SU-DHL-6 (cell line): Measurements from ENCODE around the gene EDEM3.

Experiments
- H2AFZ ChIP-seq: fragments of 200-600 bp; sonication (generic); 2 replicates; pipeline ENCODE4 v1.6.1; 2014; ENCODE audit warnings: low read depth, mild to moderate bottlenecking, moderate library complexity, mixed read lengths, antibody characterized with exemption, low read length; ENCODE audit not compliant: severe bottlenecking
- H3F3A ChIP-seq: fragments of 200-600 bp; shearing (Covaris generic); 2 replicates; pipeline ENCODE4 v1.6.0; 2016; ENCODE audit warnings: antibody characterized with exemption, mild to moderate bottlenecking; ENCODE audit not compliant: insufficient read depth
- H3K27ac ChIP-seq: fragments of 200-600 bp; sonication (generic); 2 replicates; pipeline ENCODE4 v1.5.1; 2016; ENCODE audit warnings: low read depth, mild to moderate bottlenecking, low read length, moderate library complexity, mixed read lengths
- H3K27me3 ChIP-seq: fragments of 200-600 bp; sonication (generic), shearing (Covaris generic); 2 replicates; pipeline ENCODE4 v1.6.0; 2014; ENCODE audit warnings: mild to moderate bottlenecking, low read length
- H3K36me3 ChIP-seq: fragments of 200-600 bp; sonication (generic); 2 replicates; pipeline ENCODE4 v1.6.1; 2014; ENCODE audit warnings: mild to moderate bottlenecking, low read length, mixed read lengths
- H3K4me2 ChIP-seq: fragments of 300-600, 200-600 bp; shearing (Covaris generic), sonication (generic); 2 replicates; pipeline ENCODE4 v1.6.0; 2014; ENCODE audit warnings: low read length, low read depth, mild to moderate bottlenecking; ENCODE audit not compliant: poor library complexity, severe bottlenecking
- H3K4me3 ChIP-seq: fragments of 200-600 bp; sonication (generic); 2 replicates; pipeline ENCODE4 v1.5.1; 2014; ENCODE audit warnings: antibody characterized with exemption, low read length, mild to moderate bottlenecking, mixed read lengths; ENCODE audit not compliant: insufficient read depth, poor library complexity, severe bottlenecking
- H3K79me2 ChIP-seq: fragments of 200-600 bp; sonication (generic); 2 replicates; pipeline ENCODE4 v1.6.1; 2014; ENCODE audit warnings: mild to moderate bottlenecking, low read length, moderate library complexity; ENCODE audit not compliant: insufficient read depth
- H3K9ac ChIP-seq: fragments of 200-600 bp; sonication (generic); 2 replicates; pipeline ENCODE4 v1.7.0; 2014; ENCODE audit warnings: mild to moderate bottlenecking, low read length
- H3K9me2 ChIP-seq: fragments of 200-600 bp; sonication (generic); replicated peaks from 2 replicates; pipeline ENCODE4 v1.6.1; 2014; ENCODE audit warnings: low read length; ENCODE audit not compliant: insufficient read depth
- H3K9me3 ChIP-seq: fragments of 200-600 bp; sonication (generic); 2 replicates; pipeline ENCODE4 v1.6.1; 2014; ENCODE audit warnings: low read length, mixed read lengths; ENCODE audit not compliant: insufficient read depth
- H4K20me1 ChIP-seq: fragments of 200-600 bp; sonication (generic); 2 replicates; pipeline ENCODE4 v1.6.1; 2014; ENCODE audit warnings: low read depth, mild to moderate bottlenecking, antibody characterized with exemption, low read length, moderate library complexity, mixed read lengths
- EZH2phosphoT487 ChIP-seq: fragments of 200-600 bp; sonication (generic), shearing (Covaris generic); conservative IDR thresholded peaks from 2 replicates; pipeline ENCODE4 v1.6.1; 2018; ENCODE audit warnings: mild to moderate bottlenecking, antibody characterized with exemption, low read length, moderate library complexity, mixed read lengths
- TF ChIP-seq, protein P1 (sequence below): fragments of 200-600 bp; sonication (generic); IDR thresholded peaks from one replicate; pipeline ENCODE4 v1.5.1; 2017; ENCODE audit warnings: antibody characterized with exemption, mild to moderate bottlenecking, low read length, moderate library complexity; ENCODE audit not compliant: insufficient read depth, poor library complexity, severe bottlenecking

EDEM3 gene

DNA sequence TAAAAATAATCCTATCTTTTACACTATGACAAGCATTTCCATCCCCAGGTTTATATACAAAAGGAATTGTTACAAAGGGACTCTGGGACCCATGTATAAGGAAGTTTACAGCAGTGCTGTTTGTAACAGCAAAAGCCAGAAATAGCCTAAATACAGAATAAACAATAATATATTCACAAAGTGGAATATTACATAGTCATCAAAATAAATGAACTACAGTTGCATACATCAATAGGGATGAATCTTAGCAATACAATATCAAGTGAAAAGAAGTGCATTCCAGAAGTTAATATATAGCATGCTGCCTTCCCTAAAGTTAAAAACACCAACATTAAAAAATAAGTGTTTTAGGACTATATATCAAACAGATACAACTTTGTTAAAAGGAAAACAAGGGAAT, 77.3 kb downstream of the EDEM3 start:
- Histone ChIP-seq H3F3A (no peaks in the 10 kb centered on the region), H3K9me3 (no peaks in the 10 kb centered on the region; the same call in 1 of the 2 replicates), H3K4me2 (no peak overlapping the region), H3K9ac (no peak overlapping the region), H3K36me3 (0 out of 2 replicates have a peak, but pooled peaks cover 4% of the 10 kb centered on the region), H3K4me3 (no peak overlapping the region), H3K27ac (no peak overlapping the region), H3K27me3 (no peaks in the 10 kb centered on the region), H2AFZ (no peak overlapping the region), H4K20me1 (no peaks in the 10 kb centered on the region), H3K79me2 (no peaks in the 10 kb centered on the region), H3K9me2 (no peaks in the 10 kb centered on the region)
- TF ChIP-seq EZH2phosphoT487: no peak

- Histone ChIP-seq H3K4me3 (no peak overlapping the region), H3K9me2 (no peaks in the 10 kb centered on the region), H4K20me1 (no peaks in the 10 kb centered on the region), H3F3A (no peaks in the 10 kb centered on the region), H3K9me3 (no peaks in the 10 kb centered on the region), H3K36me3 (no peaks in the 10 kb centered on the region), H3K4me2 (no peak overlapping the region), H3K79me2 (no peaks in the 10 kb centered on the region), H3K27ac (no peak overlapping the region), H3K9ac (no peak overlapping the region), H3K27me3 (no peaks in the 10 kb centered on the region), H2AFZ (no peak overlapping the region)
- TF ChIP-seq, protein P1, sequence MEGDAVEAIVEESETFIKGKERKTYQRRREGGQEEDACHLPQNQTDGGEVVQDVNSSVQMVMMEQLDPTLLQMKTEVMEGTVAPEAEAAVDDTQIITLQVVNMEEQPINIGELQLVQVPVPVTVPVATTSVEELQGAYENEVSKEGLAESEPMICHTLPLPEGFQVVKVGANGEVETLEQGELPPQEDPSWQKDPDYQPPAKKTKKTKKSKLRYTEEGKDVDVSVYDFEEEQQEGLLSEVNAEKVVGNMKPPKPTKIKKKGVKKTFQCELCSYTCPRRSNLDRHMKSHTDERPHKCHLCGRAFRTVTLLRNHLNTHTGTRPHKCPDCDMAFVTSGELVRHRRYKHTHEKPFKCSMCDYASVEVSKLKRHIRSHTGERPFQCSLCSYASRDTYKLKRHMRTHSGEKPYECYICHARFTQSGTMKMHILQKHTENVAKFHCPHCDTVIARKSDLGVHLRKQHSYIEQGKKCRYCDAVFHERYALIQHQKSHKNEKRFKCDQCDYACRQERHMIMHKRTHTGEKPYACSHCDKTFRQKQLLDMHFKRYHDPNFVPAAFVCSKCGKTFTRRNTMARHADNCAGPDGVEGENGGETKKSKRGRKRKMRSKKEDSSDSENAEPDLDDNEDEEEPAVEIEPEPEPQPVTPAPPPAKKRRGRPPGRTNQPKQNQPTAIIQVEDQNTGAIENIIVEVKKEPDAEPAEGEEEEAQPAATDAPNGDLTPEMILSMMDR: no peak
- no peak for TF ChIP-seq EZH2phosphoT487
These were observed 81.4 kb downstream of the EDEM3 start for GRCh38 chr1:184673305-184673704.

DNA sequence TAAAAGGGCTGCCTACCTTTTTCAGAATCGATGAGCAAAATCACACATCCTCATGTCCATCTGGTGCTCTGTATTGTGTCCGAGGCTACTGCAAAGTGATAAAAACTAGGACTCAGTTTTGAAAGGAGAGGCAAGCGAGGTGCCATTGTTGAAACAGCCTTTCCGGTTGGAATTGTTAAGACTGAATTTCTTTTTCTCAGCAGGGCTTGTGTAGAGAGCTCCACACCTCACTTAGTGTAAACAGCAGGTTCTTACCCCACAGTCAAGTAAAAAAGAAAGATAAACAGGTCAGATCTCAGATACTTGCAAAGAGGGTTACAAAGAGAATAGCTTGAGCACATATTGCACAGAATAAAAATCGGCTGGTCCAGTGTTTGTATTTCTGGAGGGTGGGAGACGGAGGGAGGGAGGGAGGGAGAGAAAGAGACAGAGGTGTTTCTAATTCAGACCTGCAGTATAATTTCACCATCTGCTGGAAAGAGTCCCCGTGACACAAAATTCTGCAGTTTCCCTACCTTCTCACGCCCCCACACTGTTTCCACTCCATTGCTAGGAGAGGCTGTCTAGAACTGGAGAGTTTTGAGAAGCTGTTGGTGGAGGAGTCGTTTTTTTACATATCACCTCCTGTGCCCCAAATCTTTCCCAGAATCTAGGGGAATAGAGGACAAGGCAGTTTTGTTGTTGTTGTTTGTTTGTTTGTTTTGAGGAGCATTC, 82.5 kb downstream of the EDEM3 start:
- no peak overlapping the region for H3K27ac ChIP-seq
- no peaks in the 10 kb centered on the region for H3F3A ChIP-seq
- no peaks in the 10 kb centered on the region for H3K36me3 ChIP-seq
- H3K9me2 ChIP-seq: no peaks in the 10 kb centered on the region
- H3K9me3 ChIP-seq: no peaks in the 10 kb centered on the region
- no peaks in the 10 kb centered on the region for H4K20me1 ChIP-seq
- TF ChIP-seq, protein P1: no peak
- TF ChIP-seq EZH2phosphoT487: no peak
- no peak overlapping the region for H3K4me3 ChIP-seq
- no peak overlapping the region for H2AFZ ChIP-seq
- H3K4me2 ChIP-seq: no peak overlapping the region
- no peak overlapping the region for H3K9ac ChIP-seq
- H3K79me2 ChIP-seq: no peaks in the 10 kb centered on the region
- no peaks in the 10 kb centered on the region for H3K27me3 ChIP-seq

- Histone ChIP-seq H3K4me2 (no peak overlapping the region), H3K4me3 (no peak overlapping the region), H3K27ac (no peak overlapping the region), H3K9me2 (no peaks in the 10 kb centered on the region), H2AFZ (no peak overlapping the region), H3K9me3 (no peaks in the 10 kb centered on the region), H3K27me3 (no peaks in the 10 kb centered on the region), H3F3A (no peaks in the 10 kb centered on the region), H3K9ac (no peak overlapping the region), H4K20me1 (no peaks in the 10 kb centered on the region), H3K36me3 (no peaks in the 10 kb centered on the region), H3K79me2 (no peaks in the 10 kb centered on the region)
- TF ChIP-seq, protein P1: no peak
- TF ChIP-seq EZH2phosphoT487: no peak
These were observed 85.3 kb downstream of the EDEM3 start for GRCh38 chr1:184669391-184669790.
